Right atrium auricular region (tissue), 2 donors: ENCODE measurements around the gene SYF2. TPM values are rescaled to one million over a fixed set of nuclear protein-coding genes. Genes with fewer than 3 reads are reported as not detected.

Experiments
- DNase-seq: peaks from one replicate; pipeline ENCODE4 v3.0.0-alpha.2; 2019; ENCODE audit warnings: low spot score
- H3K27ac ChIP-seq, 2 donors: fragments of 200-600 bp; sonication (generic); 1 replicate in 1 of 2; 2 replicates in 1 of 2; pipeline ENCODE4 v1.5.1; 2016 to 2019
- H3K27me3 ChIP-seq, 2 donors: fragments of 200-600 bp; sonication (generic); one replicate each; pipeline versions ENCODE4 v1.5.1 to v1.6.0; 2017 to 2019
- H3K36me3 ChIP-seq: fragments of 200-600 bp; sonication (generic); one replicate; pipeline ENCODE4 v1.5.1; 2016
- H3K4me1 ChIP-seq, 2 donors: fragments of 200-600 bp; sonication (generic); one replicate each; pipeline versions ENCODE4 v1.5.1 to v1.6.0; 2017 to 2019
- H3K4me3 ChIP-seq, 2 donors: fragments of 200-600 bp; sonication (generic); 1 replicate in 1 of 2; 2 replicates in 1 of 2; pipeline ENCODE4 v1.5.1; 2017 to 2019; ENCODE audit warnings: mild to moderate bottlenecking in 1 of 2, moderate library complexity in 1 of 2
- H3K9me3 ChIP-seq, 2 donors: fragments of 200-600 bp; sonication (generic); one replicate each; pipeline ENCODE4 v1.5.1; 2019
- total RNA-seq, 2 donors: library from RNA; depleted of rRNA; stranded (reverse); fragments of >200 nt; gene quantifications; one replicate each; pipeline ENCODE4 v1.1.0, GENCODE V29; 2016
- TF ChIP-seq, protein P1 (sequence below), 2 donors: fragments of 200-600 bp; sonication (generic); IDR thresholded peaks; one replicate each; pipeline ENCODE4 v1.5.1; 2019; ENCODE audit warnings: antibody characterized with exemption in 2 of 2

The SYF2 gene
- total RNA-seq, 2 donors from 2014 or later: 34.3 to 37.2 TPM

DNA sequence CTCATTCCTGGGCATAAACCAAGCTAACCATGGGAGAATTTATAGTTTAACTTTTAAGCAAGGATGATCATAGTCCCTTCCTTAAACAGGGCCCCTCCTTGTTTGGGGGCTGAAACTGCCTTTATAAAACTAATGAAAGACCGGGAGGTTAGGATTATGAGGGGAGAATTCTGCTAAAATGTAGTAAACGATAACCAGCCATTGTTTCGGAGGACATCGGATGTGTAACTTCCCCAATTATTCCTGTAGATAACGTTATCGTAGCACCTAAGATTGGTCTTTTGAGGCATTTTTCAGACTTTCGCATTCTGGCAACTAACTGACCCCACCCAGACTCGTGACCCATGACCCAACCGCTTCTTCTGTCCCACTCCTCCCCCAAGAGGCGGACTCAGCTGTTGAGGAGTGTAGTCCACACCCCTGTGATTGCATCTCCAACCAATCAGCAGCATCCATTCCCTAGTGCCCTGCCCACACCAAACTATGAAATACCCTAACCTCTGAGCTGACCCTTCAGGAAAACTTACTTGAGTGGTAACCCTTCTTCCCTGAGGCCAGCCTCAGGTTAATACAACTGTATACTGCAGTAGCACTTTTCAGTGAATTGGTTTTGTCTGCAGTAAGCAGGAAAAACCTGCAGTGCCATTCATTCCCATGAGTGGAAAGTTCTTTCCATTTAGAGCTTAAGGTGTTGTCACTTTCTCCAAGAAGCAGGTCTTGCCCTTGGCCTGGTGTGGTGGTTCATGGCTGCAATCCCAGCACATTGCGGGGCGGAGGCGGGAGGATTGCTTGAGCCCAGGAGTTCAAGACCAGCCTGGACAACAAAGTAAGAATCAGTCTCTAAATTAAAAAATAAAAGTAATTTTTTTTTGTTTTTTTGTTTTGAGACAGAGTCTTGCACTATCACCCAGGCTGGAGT lies 823 bp upstream of the SYF2 start:
- H3K4me1 ChIP-seq: peaks cover 0 to 32% of the 10 kb centered on the region in 2 donors
- TF ChIP-seq, protein P1, sequence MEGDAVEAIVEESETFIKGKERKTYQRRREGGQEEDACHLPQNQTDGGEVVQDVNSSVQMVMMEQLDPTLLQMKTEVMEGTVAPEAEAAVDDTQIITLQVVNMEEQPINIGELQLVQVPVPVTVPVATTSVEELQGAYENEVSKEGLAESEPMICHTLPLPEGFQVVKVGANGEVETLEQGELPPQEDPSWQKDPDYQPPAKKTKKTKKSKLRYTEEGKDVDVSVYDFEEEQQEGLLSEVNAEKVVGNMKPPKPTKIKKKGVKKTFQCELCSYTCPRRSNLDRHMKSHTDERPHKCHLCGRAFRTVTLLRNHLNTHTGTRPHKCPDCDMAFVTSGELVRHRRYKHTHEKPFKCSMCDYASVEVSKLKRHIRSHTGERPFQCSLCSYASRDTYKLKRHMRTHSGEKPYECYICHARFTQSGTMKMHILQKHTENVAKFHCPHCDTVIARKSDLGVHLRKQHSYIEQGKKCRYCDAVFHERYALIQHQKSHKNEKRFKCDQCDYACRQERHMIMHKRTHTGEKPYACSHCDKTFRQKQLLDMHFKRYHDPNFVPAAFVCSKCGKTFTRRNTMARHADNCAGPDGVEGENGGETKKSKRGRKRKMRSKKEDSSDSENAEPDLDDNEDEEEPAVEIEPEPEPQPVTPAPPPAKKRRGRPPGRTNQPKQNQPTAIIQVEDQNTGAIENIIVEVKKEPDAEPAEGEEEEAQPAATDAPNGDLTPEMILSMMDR (IDR thresholded peaks at IDR 0.05): no peak
- H3K36me3 ChIP-seq: peaks cover 26% of the 10 kb centered on the region
- no peaks in the 10 kb centered on the region for H3K9me3 ChIP-seq
- peak overlapping the region; percentile 85 to 96 for H3K27ac ChIP-seq
- peak; percentile 89 for DNase-seq
- no peaks in the 10 kb centered on the region for H3K27me3 ChIP-seq
- peak overlapping the region; percentile 93 to 96 for H3K4me3 ChIP-seq

DNA sequence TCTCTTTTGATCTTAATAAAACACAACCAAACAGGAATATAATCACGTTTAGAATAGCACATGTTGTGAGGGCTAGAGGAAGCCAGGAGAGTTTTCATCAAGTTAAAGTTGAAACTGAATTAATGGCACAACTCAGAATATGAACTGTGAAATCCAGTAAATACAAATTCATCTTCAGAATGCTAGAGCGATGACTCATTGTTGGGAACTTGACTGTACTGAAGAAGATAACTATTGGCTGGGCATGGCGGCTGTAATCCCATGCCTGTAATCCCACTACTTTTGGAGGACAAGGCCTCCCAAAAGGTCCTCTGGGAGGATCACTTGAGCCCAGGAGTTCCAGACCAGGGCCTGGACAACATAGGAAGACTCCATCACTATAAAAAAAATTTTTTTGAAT lies 8.8 kb downstream of the SYF2 start:
- DNase-seq: no peak
- peaks cover 81% of the 10 kb centered on the region for H3K36me3 ChIP-seq

DNA sequence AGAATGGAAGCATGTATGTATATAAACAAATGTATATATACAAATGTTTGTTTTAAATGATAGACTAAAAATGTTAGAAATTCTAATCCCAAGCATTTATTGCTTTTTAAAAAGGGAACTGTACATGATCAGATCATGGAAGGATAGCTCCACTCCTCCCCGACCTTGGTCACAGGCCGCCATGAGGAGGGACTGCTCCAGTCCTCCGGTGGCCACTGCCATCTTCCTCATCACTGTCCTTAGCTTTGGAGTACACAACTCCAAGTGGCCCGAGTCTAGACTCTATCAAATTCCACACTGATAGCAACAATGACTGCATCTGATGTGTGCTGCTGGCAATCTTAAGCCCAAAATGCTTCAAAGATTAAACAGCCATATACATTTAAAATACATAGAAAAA lies 9.7 kb downstream of the SYF2 start:
- DNase-seq: no peak
- no peaks in the 10 kb centered on the region for H3K27me3 ChIP-seq
- H3K4me3 ChIP-seq: no peak overlapping the region
- TF ChIP-seq, protein P1 (IDR thresholded peaks at IDR 0.05): no peak
- H3K4me1 ChIP-seq: no peaks in the 10 kb centered on the region
- no peak overlapping the region for H3K27ac ChIP-seq
- H3K9me3 ChIP-seq: no peaks in the 10 kb centered on the region
- peaks cover 72% of the 10 kb centered on the region for H3K36me3 ChIP-seq

More for the DNA sequence above, 8.8 kb downstream of the SYF2 start:
- H3K27me3 ChIP-seq: no peaks in the 10 kb centered on the region
- TF ChIP-seq, protein P1 (IDR thresholded peaks at IDR 0.05): no peak
- H3K4me3 ChIP-seq: no peak overlapping the region
- no peaks in the 10 kb centered on the region for H3K9me3 ChIP-seq
- H3K4me1 ChIP-seq: no peaks in the 10 kb centered on the region
- H3K27ac ChIP-seq: no peak overlapping the region

DNA sequence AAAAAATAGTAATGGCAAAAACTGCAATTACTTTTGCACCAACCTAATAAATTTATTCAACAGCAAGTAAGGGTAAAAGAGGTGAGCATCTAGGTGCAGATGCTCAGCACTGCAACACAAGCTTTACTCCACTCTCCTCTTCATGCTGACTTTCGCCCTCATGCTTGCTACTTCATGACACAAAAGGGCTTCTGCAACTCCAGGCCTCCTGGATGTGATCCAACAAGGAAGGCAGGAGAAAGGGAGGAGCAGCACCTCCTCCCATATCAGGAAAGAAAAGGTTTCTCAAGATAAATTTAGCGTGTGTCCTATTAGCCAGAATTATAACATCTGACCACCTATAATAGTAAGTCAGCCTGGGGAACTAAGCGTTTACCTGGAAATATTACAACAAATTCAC lies 11.6 kb downstream of the SYF2 start:
- TF ChIP-seq, protein P1 (IDR thresholded peaks at IDR 0.05): no peak

DNA sequence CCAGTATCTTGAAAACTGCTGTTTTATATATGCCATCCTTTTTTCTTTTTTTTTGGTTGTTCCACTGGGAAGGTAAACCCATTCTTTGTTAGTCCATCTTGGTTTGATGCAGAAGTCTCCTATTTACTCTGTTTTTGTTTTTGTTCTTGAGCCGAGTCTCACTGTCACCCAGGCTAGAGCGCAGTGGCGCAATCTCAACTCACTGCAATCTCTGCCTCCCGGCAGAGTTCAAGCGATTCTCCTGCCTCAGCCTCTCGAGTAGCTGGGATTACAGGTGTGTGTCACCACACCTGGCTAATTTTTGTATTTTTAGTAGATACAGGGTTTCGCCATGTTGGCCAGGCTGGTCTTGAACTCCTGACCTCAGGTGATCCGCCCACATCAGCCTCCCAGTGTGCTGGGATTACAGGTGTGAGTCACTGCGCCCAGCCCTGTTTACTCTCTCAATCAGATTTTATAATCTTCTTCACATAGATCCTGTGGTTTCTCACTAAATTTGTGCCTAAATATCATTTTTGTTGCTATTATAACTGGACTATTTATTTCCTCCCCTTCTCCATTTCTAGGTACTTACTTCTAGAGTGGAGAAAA lies 12.5 kb downstream of the SYF2 start:
- Histone ChIP-seq H3K27ac (no peak overlapping the region), H3K36me3 (peaks cover 44% of the 10 kb centered on the region), H3K4me3 (no peak overlapping the region), H3K4me1 (no peaks in the 10 kb centered on the region), H3K9me3 (no peaks in the 10 kb centered on the region), H3K27me3 (no peaks in the 10 kb centered on the region)
- DNase-seq: no peak
- TF ChIP-seq, protein P1 (IDR thresholded peaks at IDR 0.05): no peak

More for the DNA sequence above, 11.6 kb downstream of the SYF2 start:
- Histone ChIP-seq H3K27me3 (no peaks in the 10 kb centered on the region), H3K9me3 (no peaks in the 10 kb centered on the region), H3K4me1 (no peaks in the 10 kb centered on the region), H3K4me3 (no peak overlapping the region), H3K27ac (no peak overlapping the region), H3K36me3 (peaks cover 53% of the 10 kb centered on the region)
- no peak for DNase-seq
